ENCODE measurements around the gene ZXDC. TPM values are rescaled to one million over a fixed set of nuclear protein-coding genes. Genes with fewer than 3 reads are reported as not detected.

The ZXDC gene
- polyA plus RNA-seq, 1 donor (not counting 4 experiments of a cell fraction or from before 2014, with no cell fraction given): 10.7 TPM

GRCh38 chr3:126402178-126402577 lies 73.5 kb downstream of the ZXDC start:
- FAIRE-seq (no peak), DNase-seq (ENCODE audit: low read depth, low spot score) (no peak)
- dilution Hi-C loops (cut with MboI; ENCODE audit: extremely low pct_ligation_motif_present, low sequenced_read_pairs): no loop called here
- Histone ChIP-seq H3K27me3 (ENCODE audit: control insufficient read depth, extremely low read depth, insufficient read depth, low read length) (peaks cover 8% of the 10 kb centered on the region), H3K79me2 (ENCODE audit: control insufficient read depth, insufficient read depth, low read length) (no peaks in the 10 kb centered on the region), H3K9me1 (ENCODE audit: control insufficient read depth, extremely low read depth, insufficient read depth, low read length) (no peaks in the 10 kb centered on the region), H3K9me3 (ENCODE audit: control insufficient read depth, low read depth, low read length) (no peaks in the 10 kb centered on the region), H3K9ac (ENCODE audit: control insufficient read depth, extremely low read depth, insufficient read depth, low read length) (no peak overlapping the region), H4K20me1 (ENCODE audit: control insufficient read depth, extremely low read depth, insufficient read depth, low read length) (no peaks in the 10 kb centered on the region), H3K4me3 (ENCODE audit: control insufficient read depth in 2 of 3, extremely low read depth in 1 of 3, insufficient read depth in 2 of 3, low read depth in 1 of 3, low read length in 3 of 3) (no peak overlapping the region), H2AFZ (ENCODE audit: control insufficient read depth, low read length) (no peak overlapping the region), H3K27ac (ENCODE audit: control insufficient read depth, insufficient read depth, low read length) (no peak overlapping the region), H3K4me2 (ENCODE audit: control insufficient read depth, extremely low read depth, insufficient read depth, low read depth, low read length) (no peak overlapping the region), H3K4me1 (ENCODE audit: control insufficient read depth, extremely low read depth, insufficient read depth, low read length) (no peaks in the 10 kb centered on the region), H3K36me3 (ENCODE audit: control insufficient read depth in 2 of 2, extremely low read depth in 1 of 2, insufficient read depth in 2 of 2, low read length in 2 of 2) (no peaks in the 10 kb centered on the region)
- no peak for TF ChIP-seq EZH2 (IDR thresholded peaks at IDR 0.05; ENCODE audit: low read length)
- TF ChIP-seq, protein P1, sequence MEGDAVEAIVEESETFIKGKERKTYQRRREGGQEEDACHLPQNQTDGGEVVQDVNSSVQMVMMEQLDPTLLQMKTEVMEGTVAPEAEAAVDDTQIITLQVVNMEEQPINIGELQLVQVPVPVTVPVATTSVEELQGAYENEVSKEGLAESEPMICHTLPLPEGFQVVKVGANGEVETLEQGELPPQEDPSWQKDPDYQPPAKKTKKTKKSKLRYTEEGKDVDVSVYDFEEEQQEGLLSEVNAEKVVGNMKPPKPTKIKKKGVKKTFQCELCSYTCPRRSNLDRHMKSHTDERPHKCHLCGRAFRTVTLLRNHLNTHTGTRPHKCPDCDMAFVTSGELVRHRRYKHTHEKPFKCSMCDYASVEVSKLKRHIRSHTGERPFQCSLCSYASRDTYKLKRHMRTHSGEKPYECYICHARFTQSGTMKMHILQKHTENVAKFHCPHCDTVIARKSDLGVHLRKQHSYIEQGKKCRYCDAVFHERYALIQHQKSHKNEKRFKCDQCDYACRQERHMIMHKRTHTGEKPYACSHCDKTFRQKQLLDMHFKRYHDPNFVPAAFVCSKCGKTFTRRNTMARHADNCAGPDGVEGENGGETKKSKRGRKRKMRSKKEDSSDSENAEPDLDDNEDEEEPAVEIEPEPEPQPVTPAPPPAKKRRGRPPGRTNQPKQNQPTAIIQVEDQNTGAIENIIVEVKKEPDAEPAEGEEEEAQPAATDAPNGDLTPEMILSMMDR (optimal IDR thresholded peaks at IDR 0.05 in 1 of 3, IDR thresholded peaks at IDR 0.05 in 1 of 3, conservative IDR thresholded peaks at IDR 0.05 in 1 of 3; ENCODE audit: extremely low read depth in 1 of 3, insufficient read depth in 2 of 3, low read length in 3 of 3): no peak

GRCh38 chr3:126401611-126402160 lies 74.0 kb downstream of the ZXDC start:
- dilution Hi-C loops (cut with MboI; ENCODE audit: extremely low pct_ligation_motif_present, low sequenced_read_pairs): no loop called here
- Histone ChIP-seq H3K9ac (ENCODE audit: control insufficient read depth, extremely low read depth, insufficient read depth, low read length) (no peak overlapping the region), H3K4me3 (ENCODE audit: control insufficient read depth in 2 of 3, extremely low read depth in 1 of 3, insufficient read depth in 2 of 3, low read depth in 1 of 3, low read length in 3 of 3) (no peak overlapping the region), H2AFZ (ENCODE audit: control insufficient read depth, low read length) (no peak overlapping the region), H3K4me2 (ENCODE audit: control insufficient read depth, extremely low read depth, insufficient read depth, low read depth, low read length) (no peak overlapping the region), H3K4me1 (ENCODE audit: control insufficient read depth, extremely low read depth, insufficient read depth, low read length) (no peaks in the 10 kb centered on the region), H4K20me1 (ENCODE audit: control insufficient read depth, extremely low read depth, insufficient read depth, low read length) (no peaks in the 10 kb centered on the region), H3K27ac (ENCODE audit: control insufficient read depth, insufficient read depth, low read length) (no peak overlapping the region), H3K9me3 (ENCODE audit: control insufficient read depth, low read depth, low read length) (no peaks in the 10 kb centered on the region), H3K27me3 (ENCODE audit: control insufficient read depth, extremely low read depth, insufficient read depth, low read length) (peaks cover 6% of the 10 kb centered on the region), H3K79me2 (ENCODE audit: control insufficient read depth, insufficient read depth, low read length) (no peaks in the 10 kb centered on the region), H3K36me3 (ENCODE audit: control insufficient read depth in 2 of 2, extremely low read depth in 1 of 2, insufficient read depth in 2 of 2, low read length in 2 of 2) (no peaks in the 10 kb centered on the region), H3K9me1 (ENCODE audit: control insufficient read depth, extremely low read depth, insufficient read depth, low read length) (no peaks in the 10 kb centered on the region)
- no peak for DNase-seq (ENCODE audit: low read depth, low spot score)
- no peak for TF ChIP-seq EZH2 (IDR thresholded peaks at IDR 0.05; ENCODE audit: low read length)
- TF ChIP-seq, protein P1 (optimal IDR thresholded peaks at IDR 0.05 in 1 of 3, IDR thresholded peaks at IDR 0.05 in 1 of 3, conservative IDR thresholded peaks at IDR 0.05 in 1 of 3; ENCODE audit: extremely low read depth in 1 of 3, insufficient read depth in 2 of 3, low read length in 3 of 3): no peak
- no peak for FAIRE-seq

Data from keratinocyte (primary cell).